CD4-positive, alpha-beta T cell (primary cell): Measurements from ENCODE around the gene ADGRG6. TPM values are rescaled to one million over a fixed set of nuclear protein-coding genes. Genes with fewer than 3 reads are reported as not detected.

Experiments
- ATAC-seq: fragments of 200-7000 bp; cut with Tn5 transposase; one replicate; pipeline ENCODE4 v1.10.0; 2022; ENCODE audit warnings: mild to moderate bottlenecking; ENCODE audit not compliant: poor library complexity
- CTCF ChIA-PET: fragments of 350-600 bp; sonication (Branson Sonifier 250); formaldehyde crosslinking; loops from one replicate; lab custom pipeline; 2021; ENCODE audit warnings: antibody characterized with exemption, inconsistent platforms; lab: Charles Lee
- POLR2A ChIA-PET: fragments of 350-600 bp; sonication (Branson Sonifier 250); formaldehyde crosslinking; loops from one replicate; lab custom pipeline; 2021; ENCODE audit warnings: antibody characterized with exemption, inconsistent platforms; lab: Charles Lee
- DNase-seq, 14 experiments: peaks; one replicate each; pipeline ENCODE4 v3.0.0-alpha.2; 2013 to 2020; ENCODE audit warnings: mixed read lengths in 2 of 14
- H3K27ac ChIP-seq, 2 donors: one replicate each; pipeline versions ENCODE4 v1.5.1 to v1.7.0; 2013; ENCODE audit warnings: low read length in 2 of 2, low read depth in 1 of 2, mild to moderate bottlenecking in 1 of 2
- H3K27me3 ChIP-seq, 2 experiments: 1 replicate in 1 of 2; 2 replicates in 1 of 2; pipeline versions ENCODE4 v1.6.1 to v1.7.0; 2013; ENCODE audit warnings: low read length in 2 of 2, control low read depth in 1 of 2, mild to moderate bottlenecking in 1 of 2, moderate library complexity in 1 of 2; ENCODE audit not compliant: insufficient read depth in 2 of 2, control insufficient read depth in 1 of 2
- H3K36me3 ChIP-seq: one replicate; pipeline ENCODE4 v1.6.1; 2013; ENCODE audit warnings: low read length, control low read depth; ENCODE audit not compliant: insufficient read depth
- H3K4me1 ChIP-seq: one replicate; pipeline ENCODE4 v1.6.1; 2013; ENCODE audit warnings: low read length, control low read depth; ENCODE audit not compliant: insufficient read depth
- H3K4me3 ChIP-seq: one replicate; pipeline ENCODE4 v1.5.1; 2013; ENCODE audit warnings: mild to moderate bottlenecking, low read length, moderate library complexity
- H3K9me3 ChIP-seq, 2 experiments: 1 replicate in 1 of 2; 2 replicates in 1 of 2; pipeline versions ENCODE4 v1.6.1 to v1.7.0; 2013; ENCODE audit warnings: low read length in 2 of 2, mild to moderate bottlenecking in 2 of 2, control low read depth in 1 of 2, moderate library complexity in 1 of 2; ENCODE audit not compliant: control insufficient read depth in 1 of 2, insufficient read depth in 1 of 2
- H3K27ac Mint-ChIP-seq: one replicate; pipeline ENCODE4 v1.8.0; 2020; ENCODE audit warnings: mixed read lengths
- H3K27me3 Mint-ChIP-seq: one replicate; pipeline ENCODE4 v1.8.0; 2021; ENCODE audit warnings: mixed read lengths
- H3K36me3 Mint-ChIP-seq: one replicate; pipeline ENCODE4 v1.8.0; 2021; ENCODE audit warnings: low read depth, mixed read lengths
- H3K4me1 Mint-ChIP-seq: one replicate; pipeline ENCODE4 v1.8.0; 2021; ENCODE audit warnings: low read depth, mixed read lengths
- H3K4me3 Mint-ChIP-seq: one replicate; pipeline ENCODE4 v1.8.0; 2020; ENCODE audit warnings: mild to moderate bottlenecking, mixed read lengths
- H3K9me3 Mint-ChIP-seq: one replicate; pipeline ENCODE4 v1.8.0; 2020; ENCODE audit warnings: mixed read lengths
- intact Hi-C, 2 experiments: fragments of 100-400 bp; cut with DNase I in 1 of 2; cut with micrococcal nuclease in 1 of 2; formaldehyde crosslinking; loops; one replicate each; pipeline versions ENCODE4 v1.15.1 to v1.9.0; 2023 to 2025; cut with DNase I, micrococcal nuclease
- total RNA-seq, 174 experiments: library from RNA in 2 of 174; stranded (reverse) in 2 of 174; gene quantifications; one replicate each; pipeline ENCODE4 v1.2.3 and lab custom pipeline; 2021 to 2026
- TF ChIP-seq, protein P1 (sequence below): fragments of 200-600 bp; IDR thresholded peaks from one replicate; pipeline ENCODE4 v1.8.0; 2022; ENCODE audit warnings: antibody characterized with exemption, mild to moderate bottlenecking

The ADGRG6 gene
- total RNA-seq, 2 experiments from 2014 or later: 0.31 to 0.63 TPM

DNA sequence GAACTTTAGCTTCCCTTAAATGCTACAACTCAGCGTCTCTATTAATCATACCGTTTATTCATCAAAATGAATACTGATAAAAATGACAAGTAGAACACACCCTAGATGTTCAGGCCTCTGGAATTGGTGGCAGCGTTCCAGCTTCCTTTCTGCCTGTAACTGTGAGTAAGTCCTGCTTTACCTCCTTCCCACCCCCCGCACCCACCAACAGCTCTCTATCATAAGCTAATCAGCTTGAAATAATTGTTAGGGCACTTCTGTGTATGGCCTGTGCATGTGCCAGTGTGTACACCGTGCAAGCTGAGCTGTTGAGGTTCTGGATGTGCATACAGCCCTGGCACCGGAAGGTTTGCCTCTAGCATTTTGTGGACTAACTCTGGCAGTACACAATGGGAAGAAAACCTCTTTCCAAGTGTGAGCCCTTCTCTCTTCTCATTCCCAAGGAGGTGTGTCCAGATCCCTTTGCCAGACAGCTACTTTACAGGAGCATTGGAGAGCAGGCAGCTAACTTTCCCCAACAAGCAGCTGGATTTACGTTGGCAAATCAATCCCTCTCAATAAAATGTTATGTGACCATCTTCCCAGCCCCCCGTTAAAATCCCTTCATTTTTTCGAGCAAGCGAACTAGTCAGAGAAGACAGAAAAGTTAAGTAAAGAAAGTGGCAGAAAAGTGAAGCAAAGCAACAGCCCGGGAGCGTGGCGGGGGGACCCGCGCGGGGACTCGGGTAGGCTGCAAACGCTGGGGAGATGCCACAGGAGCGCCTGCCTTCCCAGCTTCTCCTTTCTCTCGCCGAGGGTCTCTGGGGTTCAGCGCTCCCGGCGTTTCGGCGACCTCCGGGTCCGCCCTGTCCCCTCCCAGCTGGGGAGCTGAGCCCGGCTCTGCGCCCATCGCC lies 803 bp upstream of the ADGRG6 start:
- no peaks in the 10 kb centered on the region for H3K9me3 ChIP-seq
- intact Hi-C loops: no loop called here
- H3K27ac ChIP-seq: no peak overlapping the region
- peaks cover 7% of the 10 kb centered on the region in 2 experiments for H3K27me3 ChIP-seq
- H3K4me1 ChIP-seq: peaks cover 13% of the 10 kb centered on the region
- ChIA-PET CTCF (no interaction called here), POLR2A (interaction anchor here (0.9 kb wide), 1 partner anchor 14 kb away, joined by 5 read pairs; no protein-coding TSS in a partner anchor)
- H3K36me3 ChIP-seq: no peaks in the 10 kb centered on the region
- Mint-ChIP-seq H3K27me3 (peaks cover 23% of the 10 kb centered on the region), H3K9me3 (no peaks in the 10 kb centered on the region), H3K27ac (no peak overlapping the region), H3K4me3 (peak overlapping the region; percentile 83), H3K4me1 (peaks cover 13% of the 10 kb centered on the region), H3K36me3 (no peaks in the 10 kb centered on the region)
- TF ChIP-seq, protein P1, sequence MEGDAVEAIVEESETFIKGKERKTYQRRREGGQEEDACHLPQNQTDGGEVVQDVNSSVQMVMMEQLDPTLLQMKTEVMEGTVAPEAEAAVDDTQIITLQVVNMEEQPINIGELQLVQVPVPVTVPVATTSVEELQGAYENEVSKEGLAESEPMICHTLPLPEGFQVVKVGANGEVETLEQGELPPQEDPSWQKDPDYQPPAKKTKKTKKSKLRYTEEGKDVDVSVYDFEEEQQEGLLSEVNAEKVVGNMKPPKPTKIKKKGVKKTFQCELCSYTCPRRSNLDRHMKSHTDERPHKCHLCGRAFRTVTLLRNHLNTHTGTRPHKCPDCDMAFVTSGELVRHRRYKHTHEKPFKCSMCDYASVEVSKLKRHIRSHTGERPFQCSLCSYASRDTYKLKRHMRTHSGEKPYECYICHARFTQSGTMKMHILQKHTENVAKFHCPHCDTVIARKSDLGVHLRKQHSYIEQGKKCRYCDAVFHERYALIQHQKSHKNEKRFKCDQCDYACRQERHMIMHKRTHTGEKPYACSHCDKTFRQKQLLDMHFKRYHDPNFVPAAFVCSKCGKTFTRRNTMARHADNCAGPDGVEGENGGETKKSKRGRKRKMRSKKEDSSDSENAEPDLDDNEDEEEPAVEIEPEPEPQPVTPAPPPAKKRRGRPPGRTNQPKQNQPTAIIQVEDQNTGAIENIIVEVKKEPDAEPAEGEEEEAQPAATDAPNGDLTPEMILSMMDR: no peak
- peak; percentile 26 for ATAC-seq
- peak overlapping the region; percentile 48 for H3K4me3 ChIP-seq
- DNase-seq: peak in 2 of 14 experiments; percentile 7 to 8

DNA sequence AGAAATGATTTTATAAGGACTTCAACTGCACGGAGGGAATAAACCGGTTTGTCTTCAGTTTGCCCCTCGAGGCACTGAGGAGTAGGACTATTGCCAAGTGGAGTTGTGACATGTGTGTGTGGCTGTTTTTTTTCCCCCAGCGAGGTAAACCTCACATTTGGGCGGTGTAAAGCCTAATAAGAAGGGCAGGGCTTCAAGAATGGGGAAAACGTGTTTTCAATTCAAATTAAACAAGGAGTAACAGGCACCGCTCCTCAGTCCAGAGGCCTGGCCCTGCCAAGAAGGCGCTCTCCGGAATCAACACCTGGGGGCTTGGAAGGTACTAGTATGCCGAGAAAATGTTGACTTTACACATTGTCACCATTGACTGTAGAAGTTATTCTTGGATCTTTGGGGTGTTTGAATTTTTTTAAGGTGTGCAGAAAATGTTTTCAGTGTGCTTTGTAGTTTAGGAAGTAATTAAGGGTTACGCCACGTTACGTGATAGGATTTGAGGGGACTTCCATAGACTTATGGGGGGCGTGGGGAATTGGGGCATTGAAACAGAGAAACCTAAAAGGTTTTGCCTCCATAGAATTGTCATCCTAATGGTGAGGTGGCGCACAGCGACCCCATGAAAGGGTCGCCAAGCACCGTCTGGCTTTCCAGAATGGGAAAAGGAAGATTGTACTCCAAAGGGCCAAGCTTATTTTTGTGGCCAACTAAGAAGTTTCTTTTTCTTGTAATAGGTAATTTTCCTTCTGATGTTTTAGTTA lies 791 bp downstream of the ADGRG6 start:
- Histone ChIP-seq H3K4me3 (peak overlapping the region; percentile 48), H3K36me3 (no peaks in the 10 kb centered on the region), H3K4me1 (peaks cover 13% of the 10 kb centered on the region), H3K27ac (no peak overlapping the region), H3K9me3 (no peaks in the 10 kb centered on the region), H3K27me3 (peaks cover 7% of the 10 kb centered on the region in 2 experiments)
- intact Hi-C loops: no loop called here
- peak overlapping the region; percentile 88 for H3K4me3 Mint-ChIP-seq
- H3K27ac Mint-ChIP-seq: no peak overlapping the region
- DNase-seq (peak in 1 of 14 experiments; percentile 0), ATAC-seq (no peak)
- peaks cover 31% of the 10 kb centered on the region for H3K27me3 Mint-ChIP-seq
- ChIA-PET POLR2A (no interaction called here), CTCF (interaction anchor here (1.7 kb wide), 1 partner anchor 11 kb away, joined by 5 read pairs; no protein-coding TSS in a partner anchor)
- no peaks in the 10 kb centered on the region for H3K9me3 Mint-ChIP-seq
- TF ChIP-seq, protein P1: no peak
- peaks cover 13% of the 10 kb centered on the region for H3K4me1 Mint-ChIP-seq
- H3K36me3 Mint-ChIP-seq: no peaks in the 10 kb centered on the region

DNA sequence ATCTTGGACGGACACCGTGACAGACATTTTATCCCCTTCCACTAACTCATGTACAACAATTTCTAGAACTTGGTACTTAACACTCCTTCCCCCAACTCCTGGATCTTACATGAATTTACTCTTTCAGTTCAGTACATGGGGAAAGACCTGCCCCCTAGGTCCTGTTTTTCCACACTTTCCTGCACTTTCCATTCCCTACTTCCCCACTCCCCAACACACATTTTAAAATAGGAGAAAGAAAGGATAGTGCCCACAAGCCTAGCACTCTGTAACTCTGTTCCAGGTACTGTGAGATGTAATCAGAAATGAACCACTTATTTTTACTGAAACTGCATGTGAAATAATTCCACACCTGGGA lies 1.3 kb downstream of the ADGRG6 start:
- Histone ChIP-seq H3K4me3 (no peak overlapping the region), H3K36me3 (no peaks in the 10 kb centered on the region), H3K4me1 (peaks cover 13% of the 10 kb centered on the region), H3K27ac (no peak overlapping the region), H3K9me3 (no peaks in the 10 kb centered on the region), H3K27me3 (peaks cover 7% of the 10 kb centered on the region in 2 experiments)
- TF ChIP-seq, protein P1: no peak
- intact Hi-C loops: no loop called here
- Mint-ChIP-seq H3K4me1 (peaks cover 13% of the 10 kb centered on the region), H3K36me3 (no peaks in the 10 kb centered on the region), H3K27me3 (peaks cover 31% of the 10 kb centered on the region), H3K4me3 (peak overlapping the region; percentile 46), H3K27ac (no peak overlapping the region), H3K9me3 (no peaks in the 10 kb centered on the region)
- POLR2A ChIA-PET: no interaction called here
- ATAC-seq: no peak
- CTCF ChIA-PET: interaction anchor here (1.7 kb wide), 1 partner anchor 10 kb away, joined by 5 read pairs; no protein-coding TSS in a partner anchor
- no peak for DNase-seq
